Panc1 (cell line): Measurements from ENCODE around the gene CDH9.

ENCODE experiments used
- CTCF ChIP-seq: fragments of 450-650 bp; IDR thresholded peaks from 2 replicates; pipeline ENCODE4 v1.5.1; 2017; ENCODE audit warnings: mild to moderate bottlenecking
- POLR2AphosphoS5 ChIP-seq: IDR thresholded peaks from 2 replicates; pipeline ENCODE4 v1.6.1; 2012; ENCODE audit warnings: mild to moderate bottlenecking, low read depth, low read length, moderate library complexity
- REST ChIP-seq, 2 experiments: IDR thresholded peaks; 2 replicates each; pipeline ENCODE4 v1.6.1; 2011 to 2012; ENCODE audit warnings: low read depth in 2 of 2, control low read depth in 1 of 2, low read length in 1 of 2, mild to moderate bottlenecking in 1 of 2, moderate library complexity in 1 of 2; ENCODE audit not compliant: insufficient read depth in 1 of 2
- TCF7L2 ChIP-seq: IDR thresholded peaks from 2 replicates; pipeline ENCODE4 v1.6.1; 2011; ENCODE audit warnings: mild to moderate bottlenecking, low read depth, low read length, inconsistent platforms

GRCh38 chr5:26883375-26883774 is 155.0 kb downstream of the CDH9 start:
- no peak for TF ChIP-seq CTCF
- no peak for TF ChIP-seq POLR2AphosphoS5
- no peak for TF ChIP-seq TCF7L2
- no peak for TF ChIP-seq REST (IDR thresholded peaks at IDR 0.05; ENCODE audit: insufficient read depth in 1 of 2, low read depth in 2 of 2, low read length in 1 of 2)
